Stomach (tissue), 9 donors: Measurements from ENCODE around the gene TRMT2A. TPM values are rescaled to one million over a fixed set of nuclear protein-coding genes. Genes with fewer than 3 reads are reported as not detected.

Source experiments
- DNase-seq, 2 donors: peaks; one replicate each; pipeline versions ENCODE4 v3.0.0 to v3.0.0-alpha.2; 2013 to 2019
- H3K27ac ChIP-seq, 5 donors: fragments of 200-600 bp in 4 of 5; sonication (generic) in 4 of 5; one replicate each; pipeline ENCODE4 v1.5.1; 2013 to 2019; ENCODE audit warnings: mild to moderate bottlenecking in 1 of 5, moderate library complexity in 1 of 5
- H3K27me3 ChIP-seq, 3 donors: fragments of 200-600 bp; sonication (generic); one replicate each; pipeline ENCODE4 v1.5.1; 2017 to 2019; ENCODE audit warnings: mixed run types in 1 of 3
- H3K36me3 ChIP-seq, 4 donors: fragments of 200-600 bp; sonication (generic); 1 replicate in 3 of 4; 2 replicates in 1 of 4; pipeline ENCODE4 v1.5.1; 2016 to 2019
- H3K4me1 ChIP-seq, 4 donors: fragments of 200-600 bp; sonication (generic); one replicate each; pipeline ENCODE4 v1.5.1; 2016 to 2019
- H3K4me3 ChIP-seq, 4 donors: fragments of 200-600 bp; sonication (generic) in 3 of 4; one replicate each; pipeline ENCODE4 v1.5.1; 2016 to 2019; ENCODE audit warnings: mild to moderate bottlenecking in 1 of 4
- H3K9me3 ChIP-seq, 4 donors: fragments of 200-600 bp; sonication (generic); one replicate each; pipeline ENCODE4 v1.5.1; 2016 to 2019
- EP300 ChIP-seq: sonication (generic); formaldehyde crosslinking; IDR thresholded peaks from one replicate; pipeline ENCODE4 v1.6.1; 2017; ENCODE audit warnings: antibody characterized with exemption
- POLR2A ChIP-seq, 4 donors: fragments of 450-650 bp; IDR thresholded peaks; one replicate each; pipeline ENCODE4 v1.6.1; 2016; ENCODE audit warnings: antibody characterized with exemption in 4 of 4, control low read depth in 2 of 4, mild to moderate bottlenecking in 1 of 4, moderate library complexity in 1 of 4
- POLR2AphosphoS5 ChIP-seq, 3 donors: sonication (generic); formaldehyde crosslinking; IDR thresholded peaks; one replicate each; pipeline ENCODE4 v1.6.1; 2016; ENCODE audit warnings: antibody characterized with exemption in 3 of 3
- WGBS, 5 donors: extraction: QIAGEN DNeasy Blood & Tissue Kit in 3 of 5; methylation state at CpG; one replicate each; pipeline versions ENCODE4 v1.1.5 to v1.1.7; 2013 to 2018; 5-methylcytosine and 5-hydroxymethylcytosine counted together
- intact Hi-C: fragments of 100-400 bp; cut with DNase I; formaldehyde crosslinking; loops from one replicate; pipeline ENCODE4 v1.15.1; 2023; ENCODE audit warnings: low total_unique reads
- polyA plus RNA-seq, 3 donors: library from polyadenylated mRNA; stranded (reverse); fragments of 200-250 nt; gene quantifications; one replicate each; pipeline ENCODE4 v1.2.3, GENCODE V29; 2013
- total RNA-seq, 5 donors: library from RNA; depleted of rRNA; stranded (reverse); fragments of >200 nt; gene quantifications; one replicate each; pipeline versions ENCODE4 v1.1.0 to v1.2.3, GENCODE V29; 2014 to 2016
- TF ChIP-seq, protein P1 (sequence below), 7 experiments: fragments of 450-650 bp in 4 of 7; fragments of 200-600 bp in 3 of 7; sonication (generic) in 3 of 7; IDR thresholded peaks; one replicate each; pipeline ENCODE4 v1.5.1; 2016 to 2019; ENCODE audit warnings: antibody characterized with exemption in 7 of 7, control low read depth in 2 of 7, mild to moderate bottlenecking in 1 of 7
- donor health status: healthy with polysubstance abuse.
- donor health status: Bipolar disorder and iron deficiency.
- donor health status: healthy.

Gene TRMT2A
- total and polyA plus RNA-seq, 8 donors = 17.9 to 143 (median 62.6) TPM

DNA sequence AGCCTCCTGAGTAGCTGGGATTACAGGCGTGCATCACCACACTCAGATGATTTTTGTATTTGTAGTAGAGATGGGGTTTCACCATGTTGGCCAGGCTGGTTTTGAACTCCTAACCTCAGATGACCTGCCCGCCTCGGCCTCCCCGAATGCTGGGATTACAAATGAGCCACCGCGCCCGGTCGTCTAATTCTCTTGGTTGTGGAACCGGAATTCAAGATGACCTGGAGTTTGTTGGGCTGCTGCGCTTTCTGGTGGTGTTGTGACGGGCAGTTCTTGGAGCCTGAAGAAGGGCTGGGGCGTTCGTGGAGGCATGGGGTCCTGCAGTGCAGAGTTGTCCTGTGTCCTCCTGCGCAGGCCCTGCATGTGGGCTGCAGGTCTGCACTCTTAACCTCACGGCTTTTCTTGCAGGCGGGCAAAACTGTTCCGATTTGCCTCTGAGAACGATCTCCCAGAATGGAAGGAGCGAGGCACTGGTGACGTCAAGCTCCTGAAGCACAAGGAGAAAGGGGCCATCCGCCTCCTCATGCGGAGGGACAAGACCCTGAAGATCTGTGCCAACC is 4.9 kb upstream of the TRMT2A start:
- Histone ChIP-seq H3K27me3 (no peaks in the 10 kb centered on the region), H3K27ac (no peak overlapping the region), H3K36me3 (peaks cover 52 to 77% (median 73%) of the 10 kb centered on the region in 4 donors), H3K4me1 (peaks cover 15 to 45% (median 36%) of the 10 kb centered on the region in 4 donors), H3K4me3 (no peak overlapping the region), H3K9me3 (no peaks in the 10 kb centered on the region)
- TF ChIP-seq EP300 (no peak), POLR2A (IDR thresholded peaks at IDR 0.05) (no peak), POLR2AphosphoS5 (IDR thresholded peaks at IDR 0.05) (no peak)
- TF ChIP-seq, protein P1, sequence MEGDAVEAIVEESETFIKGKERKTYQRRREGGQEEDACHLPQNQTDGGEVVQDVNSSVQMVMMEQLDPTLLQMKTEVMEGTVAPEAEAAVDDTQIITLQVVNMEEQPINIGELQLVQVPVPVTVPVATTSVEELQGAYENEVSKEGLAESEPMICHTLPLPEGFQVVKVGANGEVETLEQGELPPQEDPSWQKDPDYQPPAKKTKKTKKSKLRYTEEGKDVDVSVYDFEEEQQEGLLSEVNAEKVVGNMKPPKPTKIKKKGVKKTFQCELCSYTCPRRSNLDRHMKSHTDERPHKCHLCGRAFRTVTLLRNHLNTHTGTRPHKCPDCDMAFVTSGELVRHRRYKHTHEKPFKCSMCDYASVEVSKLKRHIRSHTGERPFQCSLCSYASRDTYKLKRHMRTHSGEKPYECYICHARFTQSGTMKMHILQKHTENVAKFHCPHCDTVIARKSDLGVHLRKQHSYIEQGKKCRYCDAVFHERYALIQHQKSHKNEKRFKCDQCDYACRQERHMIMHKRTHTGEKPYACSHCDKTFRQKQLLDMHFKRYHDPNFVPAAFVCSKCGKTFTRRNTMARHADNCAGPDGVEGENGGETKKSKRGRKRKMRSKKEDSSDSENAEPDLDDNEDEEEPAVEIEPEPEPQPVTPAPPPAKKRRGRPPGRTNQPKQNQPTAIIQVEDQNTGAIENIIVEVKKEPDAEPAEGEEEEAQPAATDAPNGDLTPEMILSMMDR (IDR thresholded peaks at IDR 0.05) = no peak
- no peak for DNase-seq
- 88 to 94% (median 93%) methylated on average over 22 of the region's 22 CpGs for WGBS, 5 donors
- intact Hi-C loops = no loop called here

DNA sequence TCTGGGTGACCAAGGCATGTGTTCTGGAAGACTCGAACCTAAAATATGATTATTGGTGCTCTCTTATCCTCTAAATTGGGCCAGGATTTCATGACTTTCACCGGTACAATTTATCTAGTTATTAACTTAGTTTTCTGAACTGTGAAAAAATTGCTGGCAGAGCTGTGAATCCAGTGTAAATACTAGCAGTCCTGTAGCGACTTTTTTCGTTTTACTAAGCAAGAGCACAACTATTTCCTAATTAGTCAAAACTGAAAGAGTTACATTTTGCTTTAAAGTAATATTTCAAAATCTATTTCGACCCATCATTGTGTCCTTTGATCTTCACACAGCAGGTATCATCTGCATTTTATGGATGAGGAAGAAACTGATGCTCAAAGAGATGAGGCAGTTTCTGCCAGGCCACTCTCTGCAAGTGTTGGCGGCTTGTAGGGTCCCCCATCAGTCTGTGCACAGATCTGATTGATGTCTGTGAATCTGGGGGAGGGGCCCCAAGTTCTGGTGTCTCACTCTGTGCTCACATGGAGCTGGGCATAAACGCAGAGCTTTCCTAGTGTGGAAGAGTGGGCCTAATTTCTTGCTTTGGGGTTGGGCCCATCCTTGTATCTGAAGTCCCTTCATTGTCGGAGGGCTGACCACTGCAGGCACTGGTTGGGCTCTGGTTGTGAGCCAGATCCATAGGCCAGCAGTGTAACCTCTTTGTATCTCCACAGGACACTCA is 1.4 kb upstream of the TRMT2A start:
- WGBS, 5 donors = 11 to 20% (median 13%) methylated on average over 8 of the region's 8 CpGs
- peaks cover 27 to 76% (median 62%) of the 10 kb centered on the region in 4 donors for H3K4me1 ChIP-seq
- H3K27ac ChIP-seq = peak overlapping the region in 4 of 5 donors; percentile 87 to 94 (median 90)
- no peak for DNase-seq
- intact Hi-C loops = no loop called here
- H3K4me3 ChIP-seq = peak overlapping the region; percentile 63 to 99 (median 84)
- H3K27me3 ChIP-seq = no peaks in the 10 kb centered on the region
- peaks cover 48 to 69% (median 62%) of the 10 kb centered on the region in 4 donors for H3K36me3 ChIP-seq
- TF ChIP-seq POLR2AphosphoS5 (IDR thresholded peaks at IDR 0.05) (no peak), EP300 (no peak), POLR2A (IDR thresholded peaks at IDR 0.05) (no peak)
- TF ChIP-seq, protein P1 (IDR thresholded peaks at IDR 0.05) = no peak
- no peaks in the 10 kb centered on the region for H3K9me3 ChIP-seq

DNA sequence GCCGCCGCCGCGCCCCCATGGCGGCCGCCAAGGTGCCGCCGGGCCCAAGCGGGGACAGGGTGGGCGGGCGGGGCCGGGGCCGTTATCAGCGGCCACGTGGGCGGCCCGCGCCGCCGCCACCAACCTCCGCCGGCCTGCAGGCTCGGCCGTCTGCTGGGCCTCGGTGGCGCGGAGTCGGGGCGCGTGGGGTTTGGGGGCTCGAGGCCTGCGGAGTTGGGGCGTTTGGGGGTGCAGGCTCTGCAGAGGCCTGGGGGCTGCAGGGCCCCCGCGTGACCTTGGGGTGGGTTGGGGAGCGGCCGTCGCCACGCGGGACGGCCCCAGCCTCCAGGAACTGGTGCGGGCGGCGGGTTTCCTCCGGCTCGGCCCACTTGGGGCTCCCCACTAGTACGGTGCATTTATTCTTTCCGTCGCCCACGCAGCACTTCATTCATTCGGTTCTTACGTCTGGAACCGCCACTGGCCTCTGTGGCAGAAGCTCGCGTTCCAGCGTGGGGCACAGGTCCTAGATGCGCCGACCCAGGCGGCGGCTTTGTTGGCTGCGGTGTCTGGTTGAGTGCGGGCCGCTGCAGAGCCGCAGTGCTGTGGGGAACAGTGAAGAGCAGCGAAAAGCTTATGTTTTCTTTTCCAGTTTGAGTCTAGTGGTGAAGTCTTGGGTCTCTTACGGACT is 740 bp upstream of the TRMT2A start:
- Histone ChIP-seq H3K4me1 (peaks cover 27 to 75% (median 63%) of the 10 kb centered on the region in 4 donors), H3K27me3 (no peaks in the 10 kb centered on the region), H3K36me3 (peaks cover 54 to 72% (median 68%) of the 10 kb centered on the region in 4 donors), H3K9me3 (no peaks in the 10 kb centered on the region), H3K4me3 (peak overlapping the region; percentile 63 to 99 (median 84)), H3K27ac (peak overlapping the region; percentile 67 to 94 (median 89))
- peak in 1 of 2 donors; percentile 67 for DNase-seq
- TF ChIP-seq POLR2A (IDR thresholded peaks at IDR 0.05) (no peak), POLR2AphosphoS5 (IDR thresholded peaks at IDR 0.05) (no peak), EP300 (no peak)
- TF ChIP-seq, protein P1 (IDR thresholded peaks at IDR 0.05) = no peak
- 0 to 1% (median 0%) methylated on average over 14 to 66 of the region's 66 CpGs for WGBS, 5 donors
- intact Hi-C loops = no loop called here

DNA sequence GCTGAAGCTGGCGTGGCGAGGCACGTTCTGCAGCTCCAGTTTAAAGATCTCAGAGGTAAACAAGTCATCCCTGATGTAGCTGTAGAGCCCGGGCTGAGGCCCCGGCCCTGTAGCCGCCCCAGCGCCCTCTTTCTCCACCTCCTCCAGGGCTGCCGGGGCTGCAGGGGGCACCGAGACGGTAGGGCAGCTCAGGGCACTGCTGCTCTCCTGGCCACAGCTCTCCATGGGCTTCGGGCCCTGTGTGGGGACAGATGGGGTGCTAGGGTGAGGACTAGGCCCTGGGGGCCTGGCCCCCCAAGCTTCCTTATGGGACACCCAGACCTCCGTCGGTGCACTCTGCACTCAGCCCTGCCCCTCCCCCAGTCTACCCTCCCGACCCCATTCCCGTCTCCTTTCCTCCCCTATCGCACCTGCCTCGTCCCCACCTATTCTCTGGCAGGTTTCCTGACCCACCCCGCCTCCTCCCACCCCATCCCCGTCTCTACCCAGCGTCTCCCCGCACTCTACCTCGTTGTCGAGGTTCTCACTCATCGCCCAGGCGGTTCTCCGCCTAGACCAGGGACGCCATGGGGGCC is 563 bp downstream of the TRMT2A start:
- no peaks in the 10 kb centered on the region for H3K27me3 ChIP-seq
- DNase-seq = no peak
- H3K27ac ChIP-seq = peak overlapping the region; percentile 83 to 94 (median 89)
- peaks cover 27 to 73% (median 69%) of the 10 kb centered on the region in 4 donors for H3K4me1 ChIP-seq
- H3K9me3 ChIP-seq = no peaks in the 10 kb centered on the region
- no peak for TF ChIP-seq EP300
- no peak for TF ChIP-seq POLR2A (IDR thresholded peaks at IDR 0.05)
- TF ChIP-seq, protein P1 (IDR thresholded peaks at IDR 0.05) = no peak
- no peak for TF ChIP-seq POLR2AphosphoS5 (IDR thresholded peaks at IDR 0.05)
- H3K4me3 ChIP-seq = peak overlapping the region; percentile 63 to 99 (median 84)
- intact Hi-C loops = no loop called here
- peaks cover 58 to 72% (median 70%) of the 10 kb centered on the region in 4 donors for H3K36me3 ChIP-seq
- 2 to 4% (median 3%) methylated on average over 15 to 27 of the region's 27 CpGs for WGBS, 5 donors
